Measurements from ENCODE around the gene IVNS1ABP. TPM values are rescaled to one million over a fixed set of nuclear protein-coding genes. Genes with fewer than 3 reads are reported as not detected.

The IVNS1ABP gene
- total RNA-seq, 4 donors from 2014 or later = 116 to 189 (median 145) TPM

GRCh38 chr1:185250063-185250462 lies 67.0 kb downstream of the IVNS1ABP start:
- no peak for TF ChIP-seq POLR2AphosphoS5 (IDR thresholded peaks at IDR 0.05)
- no peak for TF ChIP-seq EP300 (IDR thresholded peaks at IDR 0.05)
- no peak for TF ChIP-seq CTCF (IDR thresholded peaks at IDR 0.05)
- no peak for TF ChIP-seq POLR2A (IDR thresholded peaks at IDR 0.05)
- Histone ChIP-seq H3K9me3 (no peaks in the 10 kb centered on the region), H3K36me3 (no peaks in the 10 kb centered on the region), H3K27ac (no peak overlapping the region), H3K27me3 (no peaks in the 10 kb centered on the region), H3K4me1 (no peaks in the 10 kb centered on the region), H3K4me3 (no peak overlapping the region)
- no peak for DNase-seq (ENCODE audit: low spot score in 2 of 2)
- 90% methylated on average over 4 of the region's 4 CpGs for WGBS

GRCh38 chr1:185249563-185249962 lies 67.5 kb downstream of the IVNS1ABP start:
- H3K9me3 ChIP-seq = no peaks in the 10 kb centered on the region
- 65% methylated on average over 2 of the region's 2 CpGs for WGBS
- TF ChIP-seq POLR2AphosphoS5 (IDR thresholded peaks at IDR 0.05) (no peak), EP300 (IDR thresholded peaks at IDR 0.05) (no peak), CTCF (IDR thresholded peaks at IDR 0.05) (no peak), POLR2A (IDR thresholded peaks at IDR 0.05) (no peak)
- no peak for DNase-seq (ENCODE audit: low spot score in 2 of 2)
- H3K36me3 ChIP-seq = no peaks in the 10 kb centered on the region
- no peaks in the 10 kb centered on the region for H3K4me1 ChIP-seq
- H3K27ac ChIP-seq = no peak overlapping the region
- no peaks in the 10 kb centered on the region for H3K27me3 ChIP-seq
- no peak overlapping the region for H3K4me3 ChIP-seq

Other genes starting within 250 kb of the IVNS1ABP start
- 10 to 100 TPM in 3 of 4 donors, 1 to 10 TPM in 1; 7.6 to 19.1 (median 14.1) TPM for gene TRMT1L, start 160.3 kb downstream of the IVNS1ABP start, total RNA-seq
- gene SWT1, start 160.1 kb downstream of the IVNS1ABP start, total RNA-seq = 10 to 100 TPM in 1 of 4 donors, 1 to 10 TPM in 3; 3.4 to 11.2 (median 5.8) TPM

All from suprapubic skin (tissue), 4 donors.